HG03457 (cell line): ENCODE data around the gene NMT1.

Experiments used
- ATAC-seq: cut with Tn5 transposase; IDR thresholded peaks from one replicate; pipeline ENCODE4 v1.9.1; 2021; ENCODE audit warnings: moderate number of reproducible peaks; ENCODE audit not compliant: unreplicated experiment

The NMT1 gene

GRCh38 chr17:45077643-45078042 lies 16.5 kb downstream of the NMT1 start:
- no peak for ATAC-seq

- no peak for ATAC-seq
Measured at GRCh38 chr17:45081047-45081703, 20.1 kb downstream of the NMT1 start.

- no peak for ATAC-seq
Measured at GRCh38 chr17:45086391-45086790, 25.3 kb downstream of the NMT1 start.

- ATAC-seq, result no peak
Measured at GRCh38 chr17:45086865-45087503, 25.9 kb downstream of the NMT1 start.

- no peak for ATAC-seq
Measured at GRCh38 chr17:45087504-45087975, 26.4 kb downstream of the NMT1 start.

GRCh38 chr17:45087978-45088377 lies 26.9 kb downstream of the NMT1 start:
- no peak for ATAC-seq

GRCh38 chr17:45088741-45089140 lies 27.6 kb downstream of the NMT1 start:
- no peak for ATAC-seq

GRCh38 chr17:45090711-45091110 lies 29.6 kb downstream of the NMT1 start:
- ATAC-seq, result no peak

GRCh38 chr17:45091778-45092425 lies 30.8 kb downstream of the NMT1 start:
- no peak for ATAC-seq

GRCh38 chr17:45092911-45093430 lies 31.9 kb downstream of the NMT1 start:
- ATAC-seq, result no peak

- ATAC-seq, result no peak
Measured at GRCh38 chr17:45093444-45094110, 32.5 kb downstream of the NMT1 start.

- ATAC-seq, result no peak
Measured at GRCh38 chr17:45096141-45096540, 35.0 kb downstream of the NMT1 start.

- no peak for ATAC-seq
Measured at GRCh38 chr17:45096926-45097325, 35.8 kb downstream of the NMT1 start.

GRCh38 chr17:45098081-45098868 lies 37.2 kb downstream of the NMT1 start:
- ATAC-seq, result no peak

- no peak for ATAC-seq
Measured at GRCh38 chr17:45098869-45099616, 37.9 kb downstream of the NMT1 start.

- no peak for ATAC-seq
Measured at GRCh38 chr17:45101546-45101882, 40.4 kb downstream of the NMT1 start.

GRCh38 chr17:45101883-45102811 lies 41.0 kb downstream of the NMT1 start:
- ATAC-seq, result no peak

- ATAC-seq, result no peak
Measured at GRCh38 chr17:45102856-45103255, 41.7 kb downstream of the NMT1 start.

GRCh38 chr17:45103269-45103795 lies 42.2 kb downstream of the NMT1 start:
- no peak for ATAC-seq
